Heart left ventricle (tissue), 13 donors: ENCODE measurements around the gene DCLRE1A.

Experiments
- POLR2A ChIP-seq, 2 donors: fragments of 450-650 bp; IDR thresholded peaks; one replicate each; pipeline ENCODE4 v1.6.1; 2017; ENCODE audit warnings: antibody characterized with exemption in 2 of 2, mild to moderate bottlenecking in 2 of 2, moderate library complexity in 2 of 2
- TF ChIP-seq, protein P1 (sequence below), 12 donors: fragments of 200-600 bp; sonication (generic) in 4 of 12; IDR thresholded peaks; one replicate each; pipeline versions ENCODE4 v1.5.0 to v1.8.0; 2018 to 2022; ENCODE audit warnings: antibody characterized with exemption in 12 of 12, mild to moderate bottlenecking in 5 of 12
- donor health status: ischemic (EF 13 %, LVEDD 7.1; RV severe dilation, severe dysfunction).
- donor health status: DM: no; HTN: yes; CAD: no.
- donor health status: DM: no; HTN: no; CAD: no.
- donor health status: ischemic (EF 25% LVEDD 6.9; RV normal size, moderate dysfunction).
- donor health status: ischemic (EF 25% LVEDD 5.7; RV mildly dilated, moderate dysfunction).
- donor health status: ischemic (EF 35%, LVEDD 5.7; RV mildly dilated, moderate dysfunction).
- donor health status: nonischemic (EF 11% LVEDD 7.7; RV severe dilation, severe dysfunction).
- donor health status: DM: yes; HTN: yes; CAD: no.
- donor health status: PGD.
- donor health status: ischemic (EF 29% LVEDD 5.4; RV normal size, mild dysfunction).
- donor health status: nonischemic (EF 23%, LVEDD 6.1; RV moderate dilation, normal function).

DNA sequence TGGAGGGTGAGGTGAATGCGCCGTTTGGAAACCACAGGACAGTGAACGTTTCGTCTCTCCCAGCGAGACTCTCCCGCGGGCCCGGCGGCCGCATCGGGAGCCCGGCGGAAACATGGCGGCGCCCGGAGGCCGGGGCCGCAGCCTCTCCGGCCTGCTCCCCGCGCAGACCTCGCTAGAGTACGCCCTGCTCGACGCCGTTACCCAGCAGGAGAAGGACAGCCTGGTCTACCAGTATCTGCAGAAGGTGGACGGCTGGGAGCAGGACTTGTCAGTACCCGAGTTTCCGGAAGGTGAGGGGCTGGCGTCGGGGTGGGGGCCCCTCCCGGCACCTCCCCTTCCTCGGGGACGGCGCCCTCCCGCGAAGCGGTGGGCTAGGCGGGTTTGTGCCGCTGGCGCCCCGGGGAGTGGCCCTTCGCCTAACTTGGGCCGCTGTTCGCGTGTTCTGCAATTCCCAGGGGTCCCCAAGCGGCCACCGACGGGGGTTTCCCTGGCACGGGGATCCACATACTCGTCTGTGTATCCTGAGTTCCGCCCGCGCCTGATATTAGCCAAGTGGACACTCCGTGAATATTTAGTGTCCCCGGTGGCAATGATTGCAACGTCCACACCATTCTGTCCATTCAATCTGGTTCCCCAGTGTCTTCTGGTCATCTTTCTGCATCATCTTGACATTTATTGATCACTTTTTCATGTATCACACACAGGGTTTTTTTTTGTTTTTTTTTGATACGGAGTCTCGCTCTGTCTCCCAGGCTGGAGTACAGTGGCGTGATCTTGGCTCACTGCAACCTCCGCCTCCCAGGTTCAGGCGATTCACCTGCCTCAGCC is 1.1 kb upstream of the DCLRE1A start:
- TF ChIP-seq, protein P1, sequence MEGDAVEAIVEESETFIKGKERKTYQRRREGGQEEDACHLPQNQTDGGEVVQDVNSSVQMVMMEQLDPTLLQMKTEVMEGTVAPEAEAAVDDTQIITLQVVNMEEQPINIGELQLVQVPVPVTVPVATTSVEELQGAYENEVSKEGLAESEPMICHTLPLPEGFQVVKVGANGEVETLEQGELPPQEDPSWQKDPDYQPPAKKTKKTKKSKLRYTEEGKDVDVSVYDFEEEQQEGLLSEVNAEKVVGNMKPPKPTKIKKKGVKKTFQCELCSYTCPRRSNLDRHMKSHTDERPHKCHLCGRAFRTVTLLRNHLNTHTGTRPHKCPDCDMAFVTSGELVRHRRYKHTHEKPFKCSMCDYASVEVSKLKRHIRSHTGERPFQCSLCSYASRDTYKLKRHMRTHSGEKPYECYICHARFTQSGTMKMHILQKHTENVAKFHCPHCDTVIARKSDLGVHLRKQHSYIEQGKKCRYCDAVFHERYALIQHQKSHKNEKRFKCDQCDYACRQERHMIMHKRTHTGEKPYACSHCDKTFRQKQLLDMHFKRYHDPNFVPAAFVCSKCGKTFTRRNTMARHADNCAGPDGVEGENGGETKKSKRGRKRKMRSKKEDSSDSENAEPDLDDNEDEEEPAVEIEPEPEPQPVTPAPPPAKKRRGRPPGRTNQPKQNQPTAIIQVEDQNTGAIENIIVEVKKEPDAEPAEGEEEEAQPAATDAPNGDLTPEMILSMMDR (IDR thresholded peaks at IDR 0.05) = no peak
- TF ChIP-seq POLR2A (IDR thresholded peaks at IDR 0.05) = peak in 1 of 2 donors; percentile 42
